Right lobe of liver (tissue), 4 donors: Measurements from ENCODE around the gene ASCL3.

Experiments used
- CTCF ChIP-seq, 4 donors: fragments of 200-600 bp in 3 of 4; fragments of 450-650 bp in 1 of 4; IDR thresholded peaks; one replicate each; pipeline versions ENCODE4 v1.5.1 to v1.8.0; 2016 to 2022; ENCODE audit warnings: antibody characterized with exemption in 4 of 4, mild to moderate bottlenecking in 2 of 4
- POLR2A ChIP-seq: fragments of 450-650 bp; IDR thresholded peaks from one replicate; pipeline ENCODE4 v1.6.1; 2017; ENCODE audit warnings: antibody characterized with exemption, mild to moderate bottlenecking
- donor health status: DM: no; HTN: no; CAD: no.
- donor health status: DM: no; HTN: no; CAD: no.
- donor health status: DM: no; HTN: yes; CAD: no.

GRCh38 chr11:8907116-8907515, 35.7 kb downstream of the ASCL3 start:
- TF ChIP-seq CTCF (IDR thresholded peaks at IDR 0.05) (no peak), POLR2A (no peak)
